Mucosa of descending colon (tissue), 3 donors: Measurements from ENCODE around the gene CTR9. TPM values are rescaled to one million over a fixed set of nuclear protein-coding genes. Genes with fewer than 3 reads are reported as not detected.

Experiments used
- ATAC-seq: fragments of 200-7000 bp; cut with Tn5 transposase; one replicate; pipeline ENCODE4 v1.9.1; 2020; ENCODE audit warnings: mild to moderate bottlenecking, moderate library complexity
- DNase-seq, 3 donors: peaks; one replicate each; pipeline ENCODE4 v3.0.0-alpha.2; 2020
- H3K36me3 ChIP-seq: fragments of 200-600 bp; one replicate; pipeline ENCODE4 v1.8.0; 2021; ENCODE audit warnings: low read depth, mild to moderate bottlenecking
- H3K4me1 ChIP-seq: fragments of 200-600 bp; one replicate; pipeline ENCODE4 v1.8.0; 2021; ENCODE audit warnings: low read depth, mild to moderate bottlenecking
- H3K4me3 ChIP-seq: fragments of 200-600 bp; one replicate; pipeline ENCODE4 v1.8.0; 2021; ENCODE audit warnings: mild to moderate bottlenecking
- H3K9me3 ChIP-seq: fragments of 200-600 bp; one replicate; pipeline ENCODE4 v1.8.0; 2021; ENCODE audit warnings: mild to moderate bottlenecking
- intact Hi-C, 2 donors: fragments of 100-400 bp; cut with DNase I in 1 of 2; cut with micrococcal nuclease in 1 of 2; formaldehyde crosslinking; loops; one replicate each; pipeline versions ENCODE4 v1.11.0 to v1.11.1; 2022; cut with DNase I, micrococcal nuclease
- total RNA-seq, 3 donors: library from RNA; stranded (reverse); fragmentation: NEBNext Ultra II Directional in 2 of 3; extraction: Animal tissue kit (Norgen Biotek cat#: 25700) in 2 of 3; gene quantifications; one replicate each; pipeline versions ENCODE4 v1.2.1 to v1.2.4, GENCODE V29; 2021 to 2023
- TF ChIP-seq, protein P1 (sequence below): fragments of 200-600 bp; IDR thresholded peaks from one replicate; pipeline ENCODE4 v1.8.0; 2022; ENCODE audit warnings: antibody characterized with exemption, mild to moderate bottlenecking
- donor health status: DM: no; HTN: no; CAD: no; lungs with moderate emphysema.
- donor health status: DM: no; HTN: no; CAD: no.
- donor health status: DM: no; HTN: yes; CAD: no.

The CTR9 gene
- total RNA-seq, 3 donors from 2014 or later, result 27.1 to 30.9 (median 27.4) TPM

DNA sequence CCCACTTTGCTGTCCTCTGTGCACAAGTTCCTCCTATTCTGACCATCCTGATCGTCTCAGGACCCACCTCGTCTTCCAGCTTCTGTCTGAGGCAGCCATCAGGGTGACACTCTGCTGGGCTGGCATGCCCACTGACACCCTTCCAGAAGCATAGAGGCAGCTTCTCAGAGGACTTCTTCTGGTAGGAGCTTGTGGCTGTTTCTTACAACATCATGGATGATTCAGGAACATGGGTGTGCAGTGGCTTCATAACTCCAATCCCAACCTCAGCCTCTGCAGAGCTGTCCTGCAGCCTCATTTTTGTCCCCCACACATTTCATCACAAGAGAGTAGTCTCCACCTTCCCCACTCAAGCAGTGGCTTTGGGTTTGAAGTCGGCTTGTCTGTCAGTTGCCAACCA, 20.9 kb upstream of the CTR9 start:
- no peak for ATAC-seq
- H3K9me3 ChIP-seq, result no peaks in the 10 kb centered on the region
- no peaks in the 10 kb centered on the region for H3K36me3 ChIP-seq
- no peak for DNase-seq
- H3K4me3 ChIP-seq, result no peak overlapping the region
- intact Hi-C loops, result loop anchor here (5.0 to 10.0 kb wide), 2 partner anchors 215 to 323 kb away; no protein-coding TSS in a partner anchor
- TF ChIP-seq, protein P1, sequence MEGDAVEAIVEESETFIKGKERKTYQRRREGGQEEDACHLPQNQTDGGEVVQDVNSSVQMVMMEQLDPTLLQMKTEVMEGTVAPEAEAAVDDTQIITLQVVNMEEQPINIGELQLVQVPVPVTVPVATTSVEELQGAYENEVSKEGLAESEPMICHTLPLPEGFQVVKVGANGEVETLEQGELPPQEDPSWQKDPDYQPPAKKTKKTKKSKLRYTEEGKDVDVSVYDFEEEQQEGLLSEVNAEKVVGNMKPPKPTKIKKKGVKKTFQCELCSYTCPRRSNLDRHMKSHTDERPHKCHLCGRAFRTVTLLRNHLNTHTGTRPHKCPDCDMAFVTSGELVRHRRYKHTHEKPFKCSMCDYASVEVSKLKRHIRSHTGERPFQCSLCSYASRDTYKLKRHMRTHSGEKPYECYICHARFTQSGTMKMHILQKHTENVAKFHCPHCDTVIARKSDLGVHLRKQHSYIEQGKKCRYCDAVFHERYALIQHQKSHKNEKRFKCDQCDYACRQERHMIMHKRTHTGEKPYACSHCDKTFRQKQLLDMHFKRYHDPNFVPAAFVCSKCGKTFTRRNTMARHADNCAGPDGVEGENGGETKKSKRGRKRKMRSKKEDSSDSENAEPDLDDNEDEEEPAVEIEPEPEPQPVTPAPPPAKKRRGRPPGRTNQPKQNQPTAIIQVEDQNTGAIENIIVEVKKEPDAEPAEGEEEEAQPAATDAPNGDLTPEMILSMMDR, result no peak
- H3K4me1 ChIP-seq, result no peaks in the 10 kb centered on the region

DNA sequence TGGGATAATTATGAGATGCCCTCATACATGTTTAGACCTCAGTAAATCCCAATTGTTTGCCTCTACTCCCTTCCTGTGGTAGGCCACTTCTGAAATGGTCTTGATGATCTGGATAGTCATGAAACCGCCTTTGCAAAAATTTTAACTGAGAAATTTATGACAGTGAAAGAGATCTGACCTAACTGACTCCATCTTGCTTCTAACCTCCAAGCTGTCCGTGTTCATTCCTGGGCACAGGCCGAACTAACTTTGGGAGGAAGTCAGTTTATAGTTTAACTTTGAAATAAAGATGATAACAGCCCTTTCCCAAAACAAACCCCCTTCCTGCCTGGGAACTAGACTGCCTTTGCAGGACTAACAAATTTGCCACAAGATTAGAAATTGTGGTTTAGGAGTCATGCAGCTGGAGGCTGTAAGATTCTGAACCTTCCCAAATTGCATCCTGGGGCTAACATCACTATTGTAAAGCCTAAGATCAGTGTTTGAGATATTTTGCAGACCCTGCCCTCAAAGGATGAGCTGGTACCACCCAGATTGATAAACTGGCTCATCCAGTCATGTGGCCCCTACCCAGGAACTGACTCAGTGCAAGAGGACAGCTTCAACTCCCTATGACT, 19.9 kb upstream of the CTR9 start:
- ATAC-seq (no peak), DNase-seq (no peak)
- no peaks in the 10 kb centered on the region for H3K36me3 ChIP-seq
- TF ChIP-seq, protein P1, result no peak
- peaks cover 6% of the 10 kb centered on the region for H3K4me1 ChIP-seq
- intact Hi-C loops, result loop anchor here (5.0 to 10.0 kb wide), 2 partner anchors 216 to 324 kb away; no protein-coding TSS in a partner anchor
- H3K9me3 ChIP-seq, result no peaks in the 10 kb centered on the region
- H3K4me3 ChIP-seq, result no peak overlapping the region

DNA sequence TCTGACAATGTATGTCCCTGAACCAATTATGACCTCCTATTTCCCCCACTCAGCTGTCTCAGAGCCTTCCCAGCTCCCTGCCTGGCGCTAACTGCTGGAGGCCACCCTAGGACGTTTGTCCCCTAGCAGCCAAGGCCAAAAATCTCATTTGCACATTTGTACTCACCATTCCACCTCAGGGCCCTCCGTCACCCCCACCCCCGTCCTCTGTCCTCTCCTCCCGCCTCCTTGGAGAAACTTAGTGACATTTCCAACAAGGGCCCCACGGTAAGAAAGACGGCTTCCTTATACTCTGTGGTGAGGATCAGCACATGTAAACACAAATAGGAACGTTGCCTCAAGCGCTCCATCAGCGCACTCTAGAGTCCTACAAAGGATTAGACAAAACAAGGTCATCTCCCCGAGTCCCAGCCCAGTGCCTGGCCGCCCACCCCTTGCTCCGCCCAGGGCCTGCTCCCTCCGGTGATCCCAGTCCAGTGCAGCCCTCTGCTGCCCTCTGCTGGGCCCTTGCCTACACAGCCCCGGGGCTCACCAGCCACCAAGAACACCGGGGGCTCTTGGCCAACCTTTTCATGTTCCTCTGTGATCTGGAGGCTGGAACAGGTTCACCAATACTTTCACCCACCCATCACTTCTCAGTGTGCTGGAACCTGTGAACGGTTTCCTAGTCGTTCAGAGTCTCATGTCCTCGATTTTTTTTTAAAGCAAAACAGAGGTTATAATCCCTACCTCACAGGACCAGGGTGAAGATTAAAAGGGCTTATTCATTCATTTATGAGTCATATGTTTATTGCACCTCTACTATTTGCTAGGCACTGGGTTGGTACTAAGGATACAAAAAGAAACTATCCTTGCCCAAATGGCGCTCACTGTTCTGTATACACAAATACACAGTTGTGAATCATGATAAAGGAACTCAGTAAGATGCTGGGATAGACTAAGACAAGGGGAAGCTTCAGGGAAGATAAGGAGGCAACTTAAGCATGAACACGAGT, 15.3 kb upstream of the CTR9 start:
- Histone ChIP-seq H3K36me3 (no peaks in the 10 kb centered on the region), H3K9me3 (no peaks in the 10 kb centered on the region), H3K4me3 (no peak overlapping the region), H3K4me1 (peaks cover 8% of the 10 kb centered on the region)
- intact Hi-C loops, result loop anchor here in 1 of 2 donors (5.0 to 10.0 kb wide), 2 partner anchors 221 to 328 kb away; no protein-coding TSS in a partner anchor
- TF ChIP-seq, protein P1, result peak; percentile 93
- DNase-seq (peak; percentile 93 to 96 (median 94)), ATAC-seq (peak; percentile 99)

DNA sequence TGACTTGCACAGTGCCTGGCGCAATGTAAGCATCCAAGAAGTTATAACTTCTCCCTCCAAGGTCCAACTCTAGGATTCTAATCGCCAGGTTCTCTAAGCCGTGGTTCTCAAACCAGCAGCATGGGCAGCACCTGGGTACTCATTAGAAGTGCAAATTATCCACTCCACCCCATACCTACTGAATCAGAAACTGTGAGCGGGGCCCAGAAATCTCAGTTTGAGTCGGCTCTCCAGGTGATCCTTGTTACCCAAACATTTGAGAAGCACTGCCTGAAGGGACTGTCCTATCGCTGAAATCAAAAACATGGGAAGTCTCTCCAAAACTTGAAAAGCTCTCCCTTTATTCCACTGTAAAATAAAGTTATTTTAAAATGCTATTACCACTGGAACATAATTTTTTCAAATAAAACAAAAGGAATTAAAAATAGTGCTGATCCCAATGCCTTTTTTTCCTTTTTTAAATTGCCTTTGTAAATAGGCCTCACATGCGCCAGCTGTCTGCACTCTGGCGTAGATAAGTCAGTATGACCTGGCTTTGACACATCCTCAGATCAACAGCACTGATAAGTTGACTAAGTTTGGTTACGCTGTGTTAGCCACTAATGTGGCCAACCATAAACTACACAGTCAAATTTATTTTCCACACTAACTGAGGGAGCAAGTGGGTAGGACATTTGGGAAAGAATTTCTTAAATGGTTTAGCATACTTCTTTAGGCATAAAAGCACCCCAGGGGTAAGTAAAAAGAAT, 8.4 kb upstream of the CTR9 start:
- peaks cover 24% of the 10 kb centered on the region for H3K4me1 ChIP-seq
- H3K9me3 ChIP-seq, result no peaks in the 10 kb centered on the region
- H3K4me3 ChIP-seq, result no peak overlapping the region
- intact Hi-C loops, result no loop called here
- ATAC-seq, result peak; percentile 87
- H3K36me3 ChIP-seq, result no peaks in the 10 kb centered on the region
- TF ChIP-seq, protein P1, result no peak
- peak in 1 of 3 donors; percentile 60 for DNase-seq

DNA sequence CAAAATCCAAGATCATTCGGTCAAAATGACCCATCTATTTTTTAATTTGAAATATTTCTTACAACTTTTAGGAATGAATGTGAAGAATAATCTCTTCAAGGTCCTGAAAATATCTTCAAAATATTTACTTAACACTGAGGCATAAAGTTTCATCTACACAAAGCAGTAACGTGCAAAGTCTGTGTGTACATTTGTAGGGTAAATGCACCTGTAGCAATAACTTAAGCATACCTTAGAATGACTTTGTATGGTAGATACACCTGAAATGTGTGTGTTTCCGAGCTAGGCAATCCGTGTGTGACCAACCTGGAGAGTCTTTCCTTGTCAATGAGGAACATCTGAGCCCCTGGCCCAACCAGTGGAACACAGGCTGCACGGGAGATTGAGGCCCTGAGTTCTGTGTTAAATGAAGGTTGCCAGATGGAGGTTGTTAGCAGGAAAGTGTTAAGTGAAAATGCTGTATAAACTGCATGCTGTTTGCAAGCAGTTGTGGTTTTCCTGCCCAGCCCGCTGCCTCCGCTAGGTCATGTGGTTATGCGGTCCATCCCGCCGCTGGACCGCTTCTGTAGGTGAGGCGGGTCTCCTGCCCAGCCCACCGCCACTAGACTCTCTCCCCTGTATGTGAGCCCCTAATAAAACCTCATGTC, 7.6 kb upstream of the CTR9 start:
- no peaks in the 10 kb centered on the region for H3K36me3 ChIP-seq
- H3K9me3 ChIP-seq, result no peaks in the 10 kb centered on the region
- DNase-seq (peak; percentile 58 to 70 (median 62)), ATAC-seq (peak; percentile 79)
- intact Hi-C loops, result no loop called here
- H3K4me3 ChIP-seq, result no peak overlapping the region
- H3K4me1 ChIP-seq, result peaks cover 24% of the 10 kb centered on the region
- TF ChIP-seq, protein P1, result no peak
